ENCODE data around the gene SIRT7.

DNA sequence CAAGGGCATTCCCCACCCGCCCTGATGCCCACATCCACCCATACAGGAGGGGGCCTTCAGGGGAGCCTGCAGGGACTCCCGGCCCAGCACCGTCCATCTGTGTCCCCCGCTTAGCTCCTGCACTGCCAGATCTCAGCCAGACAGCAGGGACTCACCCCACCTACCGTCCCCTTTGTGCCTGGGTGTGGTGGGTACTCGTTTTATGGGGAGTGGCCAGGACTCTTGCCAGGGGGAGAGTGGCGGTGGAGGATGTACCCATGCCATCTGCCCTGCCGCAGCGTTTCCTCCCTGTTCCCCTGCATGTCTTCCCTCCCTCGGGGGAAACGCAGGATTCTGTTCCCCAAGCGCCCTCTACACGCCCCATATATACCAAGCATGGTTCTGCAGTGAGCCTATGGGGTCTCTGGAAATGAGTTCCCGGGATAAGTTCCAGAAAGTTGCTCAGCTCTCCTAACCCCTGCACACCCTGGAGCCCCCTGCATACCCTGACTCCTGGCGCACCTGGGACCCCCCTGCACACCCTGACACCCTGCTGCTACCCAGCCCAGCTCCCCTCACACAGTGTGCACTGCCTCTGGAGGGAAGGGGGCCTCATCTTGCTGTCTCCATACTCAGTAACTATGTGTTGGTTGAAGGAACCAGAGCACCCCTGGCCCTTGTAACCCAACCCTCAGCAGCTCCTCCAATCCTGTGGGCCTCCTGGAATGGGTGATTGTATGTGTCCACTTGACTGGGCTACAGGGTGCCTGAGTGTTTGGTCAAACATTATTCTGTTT is 13.8 kb upstream of the SIRT7 start:
- TF ChIP-seq, protein P1, sequence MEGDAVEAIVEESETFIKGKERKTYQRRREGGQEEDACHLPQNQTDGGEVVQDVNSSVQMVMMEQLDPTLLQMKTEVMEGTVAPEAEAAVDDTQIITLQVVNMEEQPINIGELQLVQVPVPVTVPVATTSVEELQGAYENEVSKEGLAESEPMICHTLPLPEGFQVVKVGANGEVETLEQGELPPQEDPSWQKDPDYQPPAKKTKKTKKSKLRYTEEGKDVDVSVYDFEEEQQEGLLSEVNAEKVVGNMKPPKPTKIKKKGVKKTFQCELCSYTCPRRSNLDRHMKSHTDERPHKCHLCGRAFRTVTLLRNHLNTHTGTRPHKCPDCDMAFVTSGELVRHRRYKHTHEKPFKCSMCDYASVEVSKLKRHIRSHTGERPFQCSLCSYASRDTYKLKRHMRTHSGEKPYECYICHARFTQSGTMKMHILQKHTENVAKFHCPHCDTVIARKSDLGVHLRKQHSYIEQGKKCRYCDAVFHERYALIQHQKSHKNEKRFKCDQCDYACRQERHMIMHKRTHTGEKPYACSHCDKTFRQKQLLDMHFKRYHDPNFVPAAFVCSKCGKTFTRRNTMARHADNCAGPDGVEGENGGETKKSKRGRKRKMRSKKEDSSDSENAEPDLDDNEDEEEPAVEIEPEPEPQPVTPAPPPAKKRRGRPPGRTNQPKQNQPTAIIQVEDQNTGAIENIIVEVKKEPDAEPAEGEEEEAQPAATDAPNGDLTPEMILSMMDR (conservative IDR thresholded peaks at IDR 0.05; ENCODE audit: low read depth, low read length): no peak
- TF ChIP-seq EZH2 (IDR thresholded peaks at IDR 0.05; ENCODE audit: low read length, unreplicated experiment) (no peak), EZH2phosphoT487 (IDR thresholded peaks at IDR 0.05; ENCODE audit: borderline replicate concordance, low read length) (no peak)

Data from PC-3 (cell line).